WTC11 (cell line): ENCODE data around the gene CAVIN1. TPM values are rescaled to one million over a fixed set of nuclear protein-coding genes. Genes with fewer than 3 reads are reported as not detected.

Experiments
- ATAC-seq: fragments of 200-7000 bp; cut with Tn5 transposase; 2 replicates; pipeline ENCODE4 v1.10.0; 2021; ENCODE audit warnings: mild to moderate bottlenecking, moderate library complexity
- CTCF ChIA-PET: fragments of 300-600 bp; sonication (Branson Sonifier 250); formaldehyde crosslinking; loops from one replicate; lab custom pipeline; 2021; ENCODE audit warnings: antibody characterized with exemption; lab: Charles Lee
- POLR2A ChIA-PET: fragments of 350-600 bp; sonication (Branson Sonifier 250); formaldehyde crosslinking; loops from one replicate; lab custom pipeline; 2021; ENCODE audit warnings: antibody characterized with exemption; lab: Charles Lee
- DNase-seq: peaks from one replicate; pipeline ENCODE4 v3.0.0; 2021; ENCODE audit warnings: low spot score
- H3K27ac Mint-ChIP-seq: 2 replicates; pipeline ENCODE4 v1.8.0; 2021; ENCODE audit warnings: mixed read lengths
- H3K27me3 Mint-ChIP-seq: 2 replicates; pipeline ENCODE4 v1.8.0; 2021; ENCODE audit warnings: low read depth, mild to moderate bottlenecking, moderate library complexity, mixed read lengths
- H3K36me3 Mint-ChIP-seq: 2 replicates; pipeline ENCODE4 v1.8.0; 2021; ENCODE audit warnings: mixed read lengths
- H3K4me1 Mint-ChIP-seq: 2 replicates; pipeline ENCODE4 v1.8.0; 2022; ENCODE audit warnings: mixed read lengths
- H3K4me3 Mint-ChIP-seq: 2 replicates; pipeline ENCODE4 v1.8.0; 2021; ENCODE audit warnings: mild to moderate bottlenecking, moderate library complexity, mixed read lengths
- H3K9me3 Mint-ChIP-seq: 2 replicates; pipeline ENCODE4 v1.8.0; 2021; ENCODE audit warnings: mixed read lengths
- ETV6 ChIP-seq: sonication (generic); formaldehyde crosslinking; IDR thresholded peaks from 2 replicates; pipeline ENCODE4 v1.8.1; 2022; ENCODE audit warnings: mild to moderate bottlenecking, missing genetic modification reagents
- ZNF219 ChIP-seq: sonication (generic); formaldehyde crosslinking; IDR thresholded peaks from 2 replicates; pipeline ENCODE4 v1.8.0; 2023; ENCODE audit warnings: missing genetic modification reagents, mild to moderate bottlenecking, borderline replicate concordance
- ZNF281 ChIP-seq: sonication (generic); formaldehyde crosslinking; IDR thresholded peaks from 2 replicates; pipeline ENCODE4 v1.8.0; 2023; ENCODE audit warnings: mild to moderate bottlenecking, missing genetic modification reagents
- ZNF416 ChIP-seq: fragments of 250-450 bp; sonication (Bioruptor Pico); IDR thresholded peaks from 2 replicates; pipeline ENCODE4 v1.9.0; 2021; ENCODE audit warnings: mild to moderate bottlenecking, inconsistent platforms
- total RNA-seq: library from RNA; stranded (reverse); gene quantifications from 3 replicates; pipeline ENCODE4 v1.2.3, GENCODE V29; 2021
- TF ChIP-seq, protein P1 (sequence below): sonication (generic); formaldehyde crosslinking; IDR thresholded peaks from 2 replicates; pipeline ENCODE4 v1.8.1; 2023; ENCODE audit warnings: mild to moderate bottlenecking, missing genetic modification reagents, moderate library complexity
- TF ChIP-seq, protein P2 (sequence below): fragments of 200-600 bp; IDR thresholded peaks from 2 replicates; pipeline ENCODE4 v1.8.0; 2022; ENCODE audit warnings: antibody characterized with exemption

The CAVIN1 gene
- total RNA-seq, 1 experiment from 2014 or later = 24.6 TPM

- H3K27ac Mint-ChIP-seq = peak overlapping the region; percentile 1; the same call in 1 of the 2 replicates
- H3K36me3 Mint-ChIP-seq = no peaks in the 10 kb centered on the region
- ATAC-seq = peak; percentile 89
- DNase-seq = peak; percentile 70
- H3K9me3 Mint-ChIP-seq = no peaks in the 10 kb centered on the region
- POLR2A ChIA-PET = interaction anchor here (0.5 to 1.6 kb wide), 4 partner anchors 16 to 216 kb away, joined by 3 read pairs; partner anchors contain the start of genes CAVIN1 and STAT3
- no peak overlapping the region; the same call in 1 of the 2 replicates for H3K4me3 Mint-ChIP-seq
- CTCF ChIA-PET = interaction anchor here (0.6 to 7.2 kb wide), 29 partner anchors 12 to 306 kb away, joined by 3 to 196 read pairs (median 5); partner anchors contain the start of genes CAVIN1, GHDC, KAT2A and KCNH4
- peaks cover 33% of the 10 kb centered on the region for H3K4me1 Mint-ChIP-seq
- H3K27me3 Mint-ChIP-seq = no peaks in the 10 kb centered on the region; the same call in 1 of the 2 replicates
- TF ChIP-seq, protein P1, sequence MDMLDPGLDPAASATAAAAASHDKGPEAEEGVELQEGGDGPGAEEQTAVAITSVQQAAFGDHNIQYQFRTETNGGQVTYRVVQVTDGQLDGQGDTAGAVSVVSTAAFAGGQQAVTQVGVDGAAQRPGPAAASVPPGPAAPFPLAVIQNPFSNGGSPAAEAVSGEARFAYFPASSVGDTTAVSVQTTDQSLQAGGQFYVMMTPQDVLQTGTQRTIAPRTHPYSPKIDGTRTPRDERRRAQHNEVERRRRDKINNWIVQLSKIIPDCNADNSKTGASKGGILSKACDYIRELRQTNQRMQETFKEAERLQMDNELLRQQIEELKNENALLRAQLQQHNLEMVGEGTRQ (CRISPR knock-in tag) = peak; percentile 46; the same call in 1 of the 2 replicates
- no peak for TF ChIP-seq ETV6 (CRISPR knock-in tag)
Observed at GRCh38 chr17:42407289-42407836, 15.7 kb downstream of the CAVIN1 start.

- H3K27me3 Mint-ChIP-seq = no peaks in the 10 kb centered on the region; the same call in 1 of the 2 replicates
- no peaks in the 10 kb centered on the region for H3K36me3 Mint-ChIP-seq
- H3K9me3 Mint-ChIP-seq = no peaks in the 10 kb centered on the region
- CTCF ChIA-PET = interaction anchor here (0.6 to 7.2 kb wide), 64 partner anchors 9 to 335 kb away, joined by 3 to 196 read pairs (median 4); partner anchors contain the start of genes CAVIN1, GHDC, KAT2A and KCNH4
- peaks cover 39% of the 10 kb centered on the region for H3K4me1 Mint-ChIP-seq
- no peak for ATAC-seq
- H3K4me3 Mint-ChIP-seq = no peak overlapping the region
- TF ChIP-seq ZNF219 (CRISPR knock-in tag) (no peak), ZNF416 (CRISPR knock-in tag) (no peak)
- TF ChIP-seq, all 79 proteins: peak for 0
- POLR2A ChIA-PET = interaction anchor here (0.5 to 1.6 kb wide), 6 partner anchors 16 to 286 kb away, joined by 3 to 5 read pairs (median 3); partner anchors contain the start of genes CAVIN1 and STAT3
- DNase-seq = no peak
- no peak overlapping the region for H3K27ac Mint-ChIP-seq
Observed at GRCh38 chr17:42406615-42407288, 16.3 kb downstream of the CAVIN1 start.

DNA sequence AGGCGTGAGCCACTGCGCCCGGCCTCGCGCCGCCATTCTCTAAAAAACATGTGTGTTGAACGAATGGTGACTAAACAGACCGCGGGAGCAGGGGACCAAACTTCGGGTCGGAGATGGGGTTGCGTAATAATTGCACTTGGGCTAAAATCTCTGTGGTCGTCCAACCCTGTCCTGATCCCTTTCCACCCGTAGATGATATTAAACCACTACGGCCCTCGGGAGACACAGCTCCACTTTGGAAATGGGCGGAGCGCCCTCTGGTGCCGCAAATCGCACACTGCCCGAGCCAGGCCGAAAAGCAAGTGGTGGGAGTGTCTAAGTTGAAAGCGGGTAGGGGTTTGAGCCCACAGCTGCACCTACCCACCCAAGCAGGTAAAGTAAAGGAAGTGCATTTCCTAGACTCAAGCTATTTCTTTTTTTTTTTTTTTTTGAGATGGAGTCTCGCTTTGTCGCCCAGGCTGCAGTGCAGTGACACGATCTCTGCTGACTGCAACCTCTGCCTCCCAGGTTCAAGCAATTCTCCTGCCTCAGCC lies 17.0 kb downstream of the CAVIN1 start:
- CTCF ChIA-PET = interaction anchor here (0.6 to 7.2 kb wide), 55 partner anchors 9 to 334 kb away, joined by 3 to 196 read pairs (median 5); partner anchors contain the start of genes CAVIN1, GHDC, KAT2A and KCNH4

More for the DNA sequence above, 17.0 kb downstream of the CAVIN1 start:
- Mint-ChIP-seq H3K4me3 (no peak overlapping the region), H3K27me3 (no peaks in the 10 kb centered on the region; the same call in 1 of the 2 replicates), H3K9me3 (no peaks in the 10 kb centered on the region), H3K27ac (no peak overlapping the region), H3K36me3 (no peaks in the 10 kb centered on the region), H3K4me1 (peaks cover 43% of the 10 kb centered on the region)
- DNase-seq = peak; percentile 92
- TF ChIP-seq, protein P2, sequence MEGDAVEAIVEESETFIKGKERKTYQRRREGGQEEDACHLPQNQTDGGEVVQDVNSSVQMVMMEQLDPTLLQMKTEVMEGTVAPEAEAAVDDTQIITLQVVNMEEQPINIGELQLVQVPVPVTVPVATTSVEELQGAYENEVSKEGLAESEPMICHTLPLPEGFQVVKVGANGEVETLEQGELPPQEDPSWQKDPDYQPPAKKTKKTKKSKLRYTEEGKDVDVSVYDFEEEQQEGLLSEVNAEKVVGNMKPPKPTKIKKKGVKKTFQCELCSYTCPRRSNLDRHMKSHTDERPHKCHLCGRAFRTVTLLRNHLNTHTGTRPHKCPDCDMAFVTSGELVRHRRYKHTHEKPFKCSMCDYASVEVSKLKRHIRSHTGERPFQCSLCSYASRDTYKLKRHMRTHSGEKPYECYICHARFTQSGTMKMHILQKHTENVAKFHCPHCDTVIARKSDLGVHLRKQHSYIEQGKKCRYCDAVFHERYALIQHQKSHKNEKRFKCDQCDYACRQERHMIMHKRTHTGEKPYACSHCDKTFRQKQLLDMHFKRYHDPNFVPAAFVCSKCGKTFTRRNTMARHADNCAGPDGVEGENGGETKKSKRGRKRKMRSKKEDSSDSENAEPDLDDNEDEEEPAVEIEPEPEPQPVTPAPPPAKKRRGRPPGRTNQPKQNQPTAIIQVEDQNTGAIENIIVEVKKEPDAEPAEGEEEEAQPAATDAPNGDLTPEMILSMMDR = peak; percentile 35; the same call in 1 of the 2 replicates
- no peak for TF ChIP-seq ZNF281 (CRISPR knock-in tag)
- POLR2A ChIA-PET = interaction anchor here (0.6 to 1.3 kb wide), 5 partner anchors 17 to 285 kb away, joined by 3 to 5 read pairs (median 3); partner anchors contain the start of gene CAVIN1
- ATAC-seq = peak; percentile 66
